GM18517 (cell line): ENCODE data around the gene PPP1R1C.

ENCODE experiments used
- ATAC-seq: cut with Tn5 transposase; IDR thresholded peaks from one replicate; pipeline ENCODE4 v1.9.1; 2021; ENCODE audit warnings: mild to moderate bottlenecking, moderate library complexity; ENCODE audit not compliant: unreplicated experiment

The PPP1R1C gene

GRCh38 chr2:182058056-182058455 lies 72.4 kb downstream of the PPP1R1C start:
- no peak for ATAC-seq

- no peak for ATAC-seq
These were observed 76.1 kb downstream of the PPP1R1C start for GRCh38 chr2:182061739-182062138.

- ATAC-seq, result no peak
These were observed 76.8 kb downstream of the PPP1R1C start for GRCh38 chr2:182062329-182062972.

- no peak for ATAC-seq
These were observed 78.5 kb downstream of the PPP1R1C start for GRCh38 chr2:182064019-182064778.

DNA sequence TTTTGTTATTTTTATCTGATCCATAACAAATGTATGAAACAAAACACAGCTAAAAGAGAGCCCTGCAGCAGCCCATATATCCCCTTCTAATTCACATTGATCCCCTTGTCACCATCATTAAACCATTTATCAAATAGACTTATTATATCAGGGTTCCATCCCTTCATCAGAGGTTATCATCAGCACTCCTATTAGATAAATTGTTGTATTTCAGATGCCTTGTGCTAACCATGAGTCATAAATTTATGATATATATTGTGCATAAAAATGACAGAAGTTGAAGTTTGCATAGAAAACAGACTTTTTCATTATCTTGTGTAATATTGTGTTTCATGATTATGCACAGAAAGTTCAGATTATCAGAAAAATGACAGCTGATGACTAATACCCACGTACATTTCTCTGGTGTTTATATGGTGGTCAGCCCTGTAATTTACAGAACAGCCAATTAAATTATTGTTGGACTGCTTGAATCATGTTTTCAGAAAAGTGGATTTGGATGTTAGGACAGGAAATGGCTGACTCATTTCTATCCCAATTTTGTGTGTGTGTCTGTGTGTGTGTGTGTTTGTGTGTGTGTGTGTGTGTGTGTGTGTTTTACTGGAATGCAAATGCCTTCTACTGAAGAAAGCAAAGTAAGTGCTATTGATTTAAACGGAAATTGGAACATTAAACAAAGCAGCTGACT lies 80.9 kb downstream of the PPP1R1C start:
- no peak for ATAC-seq

DNA sequence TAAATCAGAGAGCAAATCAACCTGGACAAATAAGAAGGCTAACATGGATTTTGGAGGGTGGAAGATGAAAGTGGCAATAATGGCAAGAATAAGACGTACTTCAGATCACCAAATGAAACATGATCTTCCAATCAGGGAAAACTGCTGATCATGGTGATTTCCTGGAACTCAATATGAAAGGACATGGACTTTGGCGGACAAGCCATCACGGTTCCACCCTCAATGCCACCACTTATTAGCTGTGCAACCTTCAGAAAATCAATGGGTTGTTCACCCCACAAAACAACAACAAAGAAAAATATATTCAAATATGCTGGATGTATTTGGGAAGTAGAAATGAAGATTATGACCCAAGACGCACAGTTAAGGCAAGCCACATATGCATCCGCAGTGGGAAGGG lies 81.7 kb downstream of the PPP1R1C start:
- ATAC-seq, result no peak

GRCh38 chr2:182068811-182069210 lies 83.2 kb downstream of the PPP1R1C start:
- no peak for ATAC-seq

GRCh38 chr2:182069416-182069815 lies 83.8 kb downstream of the PPP1R1C start:
- no peak for ATAC-seq

GRCh38 chr2:182069908-182070307 lies 84.3 kb downstream of the PPP1R1C start:
- no peak for ATAC-seq

GRCh38 chr2:182070736-182071135 lies 85.1 kb downstream of the PPP1R1C start:
- ATAC-seq, result no peak

GRCh38 chr2:182072861-182073260 lies 87.2 kb downstream of the PPP1R1C start:
- ATAC-seq, result no peak

GRCh38 chr2:182073613-182074012 lies 88.0 kb downstream of the PPP1R1C start:
- ATAC-seq, result no peak

DNA sequence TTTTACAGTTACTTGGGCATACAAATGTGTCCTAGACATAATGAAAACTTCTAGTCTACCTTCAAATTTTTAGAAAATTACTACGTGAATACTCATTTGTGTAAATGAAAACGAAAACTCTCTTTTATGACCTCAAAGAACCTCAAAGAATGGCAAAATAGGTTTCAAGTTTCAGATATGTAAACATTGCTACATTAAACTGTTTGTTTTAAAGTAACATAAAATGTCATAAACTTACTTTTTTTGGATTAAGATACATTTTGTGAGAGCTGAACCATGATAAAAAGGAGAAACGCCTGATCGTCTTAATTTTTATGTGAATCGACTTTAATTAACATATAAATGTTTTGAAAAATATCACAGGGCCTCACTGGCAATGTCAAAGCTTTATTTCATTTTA lies 91.4 kb downstream of the PPP1R1C start:
- ATAC-seq, result no peak

DNA sequence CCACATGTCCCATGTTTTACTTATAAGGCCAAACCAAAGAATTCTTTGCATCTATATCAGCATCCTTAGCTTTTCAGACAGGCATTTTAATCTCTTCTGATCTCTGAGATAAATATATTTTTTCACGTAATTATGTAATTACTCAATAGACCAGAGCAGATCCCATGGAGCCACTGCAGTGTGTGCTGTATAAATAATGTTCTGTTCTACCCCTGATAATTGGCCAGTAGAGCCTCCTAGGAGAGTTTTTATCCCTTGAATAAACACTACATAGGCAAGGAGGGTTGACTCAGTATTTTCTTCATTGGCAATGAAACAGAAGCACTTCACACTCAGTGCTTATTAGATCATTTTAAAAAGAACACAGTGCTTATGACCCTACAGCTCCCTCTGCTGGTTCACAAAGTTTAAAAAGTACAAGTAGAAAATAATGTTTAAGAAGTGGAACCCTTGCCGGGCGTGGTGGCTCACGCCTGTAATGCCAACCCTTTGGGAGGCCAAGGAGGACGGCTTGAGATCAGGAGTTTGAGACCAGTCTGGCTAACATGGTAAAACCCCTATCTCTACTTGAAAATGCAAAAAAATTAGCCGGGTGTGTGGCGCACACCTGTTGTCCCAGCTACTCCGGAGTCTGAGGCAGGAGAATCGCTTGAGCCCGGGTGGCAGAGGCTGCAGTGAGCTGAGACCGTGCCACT lies 91.9 kb downstream of the PPP1R1C start:
- ATAC-seq, result peak; percentile 62

DNA sequence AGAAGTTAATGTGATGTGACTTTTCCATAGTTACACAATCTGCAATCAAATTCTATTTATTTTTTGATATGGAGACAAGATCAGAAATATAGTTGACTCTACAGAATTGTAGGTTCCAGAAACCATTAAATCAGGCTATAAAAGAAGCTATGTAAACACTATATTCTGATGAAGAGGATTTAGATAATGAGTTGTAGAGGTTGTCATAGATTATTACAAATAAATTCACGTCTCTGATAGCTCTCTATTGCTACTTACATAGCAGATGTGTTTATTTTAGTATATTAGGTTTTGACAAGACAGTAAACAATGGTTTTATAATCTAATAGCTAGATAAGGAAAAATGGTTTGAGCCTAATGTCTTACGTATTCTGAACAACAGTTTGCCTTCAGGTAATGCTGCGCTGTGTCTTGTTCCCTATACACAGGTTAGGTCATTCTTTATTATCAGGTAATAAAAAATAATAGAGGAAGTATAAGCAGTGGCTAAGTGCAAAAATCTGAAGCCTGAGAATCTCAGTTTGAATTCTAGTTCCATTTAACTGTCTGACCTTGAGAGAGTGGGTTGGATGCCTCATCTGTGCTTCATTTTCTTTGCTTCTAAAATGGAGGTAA lies 93.4 kb downstream of the PPP1R1C start:
- no peak for ATAC-seq

- no peak for ATAC-seq
These were observed 94.8 kb downstream of the PPP1R1C start for GRCh38 chr2:182080493-182080892.

DNA sequence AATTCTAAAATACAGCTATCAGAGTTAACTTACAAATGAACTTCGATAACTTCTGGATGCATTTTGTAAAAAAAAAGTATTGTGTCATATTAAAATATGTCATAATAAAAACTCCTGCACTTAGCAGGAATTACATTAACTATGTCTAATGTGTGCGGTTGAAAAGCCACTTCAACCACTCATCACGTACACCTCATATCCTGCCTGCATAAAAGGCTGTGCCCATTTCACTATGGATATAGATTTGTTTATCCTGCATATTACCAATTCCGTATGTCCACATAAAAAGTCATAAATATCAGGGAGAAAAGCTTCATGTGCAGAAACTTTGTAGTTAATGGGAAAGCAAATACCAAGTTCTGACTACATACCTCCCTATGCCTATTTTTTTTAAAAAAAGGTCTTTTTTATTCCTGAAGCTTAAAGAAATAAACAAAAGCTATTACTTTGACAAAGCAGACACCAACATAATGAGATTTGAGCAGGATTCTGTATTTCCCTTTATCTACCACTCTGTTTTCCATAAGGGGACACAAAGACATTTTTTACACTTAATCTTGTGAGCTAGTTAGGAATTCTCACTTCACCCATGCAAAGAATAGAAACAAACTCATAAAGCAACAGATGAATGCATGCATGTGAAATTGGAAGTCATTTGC lies 96.1 kb downstream of the PPP1R1C start:
- ATAC-seq, result no peak

GRCh38 chr2:182088681-182089320 lies 103.1 kb downstream of the PPP1R1C start:
- no peak for ATAC-seq

GRCh38 chr2:182090486-182090885 lies 104.8 kb downstream of the PPP1R1C start:
- no peak for ATAC-seq

DNA sequence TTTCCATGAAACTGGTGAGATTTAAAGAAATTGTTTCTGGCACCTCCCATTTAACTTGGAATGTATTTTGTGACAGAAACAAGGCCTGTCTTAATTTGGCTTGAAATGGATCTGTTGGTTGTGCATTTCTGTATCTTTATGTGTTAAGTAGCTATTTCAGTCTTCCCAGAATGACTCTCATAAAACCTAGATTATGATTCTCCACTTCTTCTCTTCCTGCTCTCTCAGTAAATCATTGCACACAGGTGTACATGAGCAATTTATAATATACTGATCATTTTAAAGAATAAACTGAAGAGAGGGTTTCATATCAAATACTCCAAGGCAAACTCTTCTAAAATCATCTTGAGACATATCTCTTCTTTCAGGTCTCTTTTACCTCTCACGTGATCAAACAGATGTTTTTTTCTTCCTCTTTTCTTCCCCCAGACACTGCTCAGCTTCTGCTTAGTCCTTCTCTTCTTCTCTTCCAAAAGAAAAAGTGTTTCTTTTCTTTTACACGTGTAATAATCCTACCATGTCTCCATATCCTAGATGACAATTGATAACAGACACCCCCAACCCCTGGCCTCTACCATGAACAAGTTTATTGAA lies 112.0 kb downstream of the PPP1R1C start:
- no peak for ATAC-seq
